Fibroblast of lung (primary cell): ENCODE measurements around the gene TRIM71. TPM values are rescaled to one million over a fixed set of nuclear protein-coding genes. Genes with fewer than 3 reads are reported as not detected.

Source experiments
- DNase-seq, 2 donors: peaks; one replicate each; pipeline versions ENCODE4 v3.0.0 to v3.0.0-alpha.2; 2010; ENCODE audit warnings: low read depth in 2 of 2
- H2AFZ ChIP-seq: 2 replicates; pipeline ENCODE4 v1.5.1; 2012; ENCODE audit warnings: low read length, control low read depth, inconsistent platforms
- H3K27ac ChIP-seq: 2 replicates; pipeline ENCODE4 v1.5.1; 2011; ENCODE audit warnings: low read length, control low read depth; ENCODE audit not compliant: insufficient read depth
- H3K27me3 ChIP-seq: 2 replicates; pipeline ENCODE4 v1.5.1; 2011; ENCODE audit warnings: mild to moderate bottlenecking, low read length; ENCODE audit not compliant: control insufficient read depth, insufficient read depth
- H3K36me3 ChIP-seq: 2 replicates; pipeline ENCODE4 v1.5.1; 2011; ENCODE audit warnings: low read length; ENCODE audit not compliant: control insufficient read depth, insufficient read depth
- H3K4me1 ChIP-seq: 2 replicates; pipeline ENCODE4 v1.5.1; 2011; ENCODE audit warnings: low read length; ENCODE audit not compliant: control insufficient read depth, insufficient read depth; ENCODE audit errors: extremely low read depth
- H3K4me2 ChIP-seq: 2 replicates; pipeline ENCODE4 v1.5.1; 2011; ENCODE audit warnings: low read length, control low read depth; ENCODE audit not compliant: insufficient read depth; ENCODE audit errors: extremely low read depth
- H3K4me3 ChIP-seq, 4 experiments: fragments of 200-600 bp in 1 of 4; sonication (generic) in 1 of 4; replicated peaks in 1 of 4; 2 replicates each; pipeline ENCODE4 v1.5.1; 2011 to 2016; ENCODE audit warnings: low read length in 4 of 4, low read depth in 3 of 4, mild to moderate bottlenecking in 3 of 4, control low read depth in 2 of 4, inconsistent platforms in 1 of 4, mixed read lengths in 1 of 4; ENCODE audit not compliant: insufficient read depth in 1 of 4; ENCODE audit errors: control extremely low read depth in 1 of 4
- H3K79me2 ChIP-seq: 2 replicates; pipeline ENCODE4 v1.5.1; 2012; ENCODE audit warnings: mild to moderate bottlenecking, low read length, inconsistent platforms; ENCODE audit not compliant: control insufficient read depth, insufficient read depth
- H3K9ac ChIP-seq: 2 replicates; pipeline ENCODE4 v1.5.1; 2011; ENCODE audit warnings: mild to moderate bottlenecking, low read length, control low read depth; ENCODE audit not compliant: insufficient read depth
- H3K9me3 ChIP-seq: 2 replicates; pipeline ENCODE4 v1.5.1; 2012; ENCODE audit warnings: low read depth, low read length; ENCODE audit not compliant: control insufficient read depth, insufficient read depth
- H4K20me1 ChIP-seq: 2 replicates; pipeline ENCODE4 v1.5.1; 2011; ENCODE audit warnings: low read length; ENCODE audit not compliant: control insufficient read depth, insufficient read depth; ENCODE audit errors: extremely low read depth
- CTCF ChIP-seq, 2 donors: IDR thresholded peaks in 1 of 2; conservative IDR thresholded peaks in 1 of 2; 1 replicate in 1 of 2; 2 replicates in 1 of 2; pipeline ENCODE4 v1.5.1; 2011 to 2012; ENCODE audit warnings: low read length in 2 of 2, control low read depth in 1 of 2, inconsistent platforms in 1 of 2, low read depth in 1 of 2, mild to moderate bottlenecking in 1 of 2
- EZH2 ChIP-seq: IDR thresholded peaks from 2 replicates; pipeline ENCODE4 v1.5.1; 2012; ENCODE audit warnings: low read length, control low read depth, mild to moderate bottlenecking; ENCODE audit errors: missing control alignments
- polyA plus RNA-seq, 2 donors: library from polyadenylated mRNA; depleted of rRNA in 1 of 2; stranded (reverse) in 1 of 2; unstranded in 1 of 2; fragments of >200 nt; gene quantifications; 2 replicates each; pipeline ENCODE4 v1.2.1, GENCODE V29; 2011 to 2012; ENCODE audit warnings: missing spikeins in 1 of 2
- total RNA-seq: library from RNA; depleted of rRNA; stranded (reverse); fragments of >200 nt; gene quantifications from 2 replicates; pipeline ENCODE4 v1.2.1, GENCODE V29; 2014

Gene TRIM71
- total and polyA plus RNA-seq, 2 donors (not counting 1 experiment from before 2014, with no cell fraction given): under 0.01 to 0.02 TPM

- no peaks in the 10 kb centered on the region for H3K9me3 ChIP-seq
- no peaks in the 10 kb centered on the region for H3K4me1 ChIP-seq
- H3K27me3 ChIP-seq: peaks cover 4% of the 10 kb centered on the region
- H3K4me2 ChIP-seq: no peak overlapping the region
- H3K79me2 ChIP-seq: no peaks in the 10 kb centered on the region
- H3K27ac ChIP-seq: no peak overlapping the region
- H3K36me3 ChIP-seq: no peaks in the 10 kb centered on the region
- TF ChIP-seq EZH2 (no peak), CTCF (conservative IDR thresholded peaks at IDR 0.05 in 1 of 2, IDR thresholded peaks at IDR 0.05 in 1 of 2; ENCODE audit: low read depth in 1 of 2, low read length in 2 of 2) (no peak)
- no peak overlapping the region for H2AFZ ChIP-seq
- H4K20me1 ChIP-seq: no peaks in the 10 kb centered on the region
- H3K4me3 ChIP-seq: no peak overlapping the region
- no peak overlapping the region for H3K9ac ChIP-seq
- DNase-seq: no peak
Observed at GRCh38 chr3:32841867-32842470, 24.2 kb downstream of the TRIM71 start.

GRCh38 chr3:32842531-32842931 lies 24.7 kb downstream of the TRIM71 start:
- Histone ChIP-seq H3K9me3 (no peaks in the 10 kb centered on the region), H3K79me2 (no peaks in the 10 kb centered on the region), H3K27ac (no peak overlapping the region), H3K4me1 (no peaks in the 10 kb centered on the region), H4K20me1 (no peaks in the 10 kb centered on the region), H3K9ac (no peak overlapping the region), H2AFZ (no peak overlapping the region), H3K36me3 (no peaks in the 10 kb centered on the region), H3K4me2 (no peak overlapping the region), H3K27me3 (peaks cover 4% of the 10 kb centered on the region), H3K4me3 (no peak overlapping the region)
- no peak for TF ChIP-seq EZH2
- no peak for TF ChIP-seq CTCF (conservative IDR thresholded peaks at IDR 0.05 in 1 of 2, IDR thresholded peaks at IDR 0.05 in 1 of 2; ENCODE audit: low read depth in 1 of 2, low read length in 2 of 2)
- DNase-seq: no peak

GRCh38 chr3:32842987-32843386 lies 25.2 kb downstream of the TRIM71 start:
- DNase-seq: no peak

More at GRCh38 chr3:32842987-32843386, 25.2 kb downstream of the TRIM71 start:
- Histone ChIP-seq H3K9me3 (no peaks in the 10 kb centered on the region), H4K20me1 (no peaks in the 10 kb centered on the region), H3K4me1 (no peaks in the 10 kb centered on the region), H3K4me2 (no peak overlapping the region), H2AFZ (no peak overlapping the region), H3K27ac (no peak overlapping the region), H3K36me3 (no peaks in the 10 kb centered on the region), H3K9ac (no peak overlapping the region), H3K27me3 (peaks cover 4% of the 10 kb centered on the region), H3K4me3 (no peak overlapping the region), H3K79me2 (no peaks in the 10 kb centered on the region)
- TF ChIP-seq CTCF (conservative IDR thresholded peaks at IDR 0.05 in 1 of 2, IDR thresholded peaks at IDR 0.05 in 1 of 2; ENCODE audit: low read depth in 1 of 2, low read length in 2 of 2): no peak
- no peak for TF ChIP-seq EZH2
